ENCODE results near the gene EXOG. TPM values are rescaled to one million over a fixed set of nuclear protein-coding genes. Genes with fewer than 3 reads are reported as not detected.

Gene EXOG
- total RNA-seq, 4 donors from 2014 or later: 6.0 to 15.3 (median 10.8) TPM

DNA sequence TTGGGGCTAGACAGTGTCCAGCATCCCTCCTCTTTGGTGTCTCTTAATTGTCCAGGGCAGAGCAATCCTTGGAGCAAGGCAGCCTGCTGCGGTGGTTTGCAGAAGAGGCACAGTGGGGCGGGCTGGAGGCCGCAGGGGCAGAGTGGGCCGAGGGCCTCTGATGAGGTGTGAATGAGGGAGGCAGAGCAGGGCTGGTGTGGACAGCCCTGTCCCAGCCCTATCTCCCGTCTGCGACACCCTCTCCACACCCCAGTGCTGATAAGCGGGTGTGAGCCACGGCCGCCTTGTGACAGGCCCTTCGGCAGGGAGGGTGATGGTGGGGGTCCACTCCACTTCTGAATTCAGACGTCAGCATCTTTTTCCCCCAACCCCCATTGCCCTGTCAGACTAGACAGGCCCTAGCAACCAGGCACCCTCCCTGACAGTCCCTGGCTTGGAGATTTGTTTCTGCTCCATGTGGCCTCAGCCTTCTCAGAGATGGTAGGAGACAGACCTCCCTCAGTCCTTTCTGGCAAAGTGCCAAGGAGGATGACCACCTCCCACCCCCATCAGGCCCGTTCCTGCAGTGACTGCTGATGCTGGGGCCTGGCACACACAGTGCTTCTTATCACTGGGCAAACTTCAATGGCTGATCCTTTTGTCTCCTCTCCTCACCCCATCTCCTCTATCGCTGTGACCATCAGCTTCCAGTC lies 37.3 kb downstream of the EXOG start:
- Histone ChIP-seq H3K9me3 (no peaks in the 10 kb centered on the region), H3K36me3 (no peaks in the 10 kb centered on the region), H3K27ac (no peak overlapping the region), H3K27me3 (no peaks in the 10 kb centered on the region), H3K4me1 (no peaks in the 10 kb centered on the region), H3K4me3 (no peak overlapping the region)
- intact Hi-C loops (cut with DNase I; ENCODE audit: low total_unique reads) (loop anchor here (5.0 kb wide), 1 partner anchor 114 kb away; the partner anchor contains the start of gene SCN5A), in situ Hi-C loops (cut with MboI; ENCODE audit: low pct_ligation_motif_present in 1 of 4, low pct_unique_long_range_greater_than_20kb in 1 of 4, low sequenced_read_pairs in 3 of 4) (loop anchor here in 1 of 4 donors (25.0 kb wide), 1 partner anchor 479 kb away; no protein-coding TSS in a partner anchor)
- WGBS, 2 donors (ENCODE audit: low coverage in 1 of 2): 89 to 95% methylated on average over 3 to 13 of the region's 13 CpGs
- DNase-seq: no peak
- no peak for TF ChIP-seq POLR2AphosphoS5 (IDR thresholded peaks at IDR 0.05)
- TF ChIP-seq EP300 (IDR thresholded peaks at IDR 0.05; ENCODE audit: low read depth): no peak
- TF ChIP-seq POLR2A (IDR thresholded peaks at IDR 0.05): no peak
- TF ChIP-seq CTCF (IDR thresholded peaks at IDR 0.05): no peak

GRCh38 chr3:38534180-38534579 lies 38.0 kb downstream of the EXOG start:
- 91 to 100% methylated on average over 1 to 2 of the region's 2 CpGs for whole genome bisulfite sequencing, 2 donors (ENCODE audit: low coverage in 1 of 2)
- H3K9me3 ChIP-seq: no peaks in the 10 kb centered on the region
- no peaks in the 10 kb centered on the region for H3K36me3 ChIP-seq
- H3K27me3 ChIP-seq: no peaks in the 10 kb centered on the region
- no peak overlapping the region for H3K27ac ChIP-seq
- intact Hi-C loops (cut with DNase I; ENCODE audit: low total_unique reads) (loop anchor here (5.0 kb wide), 1 partner anchor 113 kb away; the partner anchor contains the start of gene SCN5A), in situ Hi-C loops (cut with MboI; ENCODE audit: low pct_ligation_motif_present in 1 of 4, low pct_unique_long_range_greater_than_20kb in 1 of 4, low sequenced_read_pairs in 3 of 4) (loop anchor here in 1 of 4 donors (25.0 kb wide), 1 partner anchor 478 kb away; no protein-coding TSS in a partner anchor)
- no peak for DNase-seq
- TF ChIP-seq EP300 (IDR thresholded peaks at IDR 0.05; ENCODE audit: low read depth) (no peak), CTCF (IDR thresholded peaks at IDR 0.05) (no peak), POLR2A (IDR thresholded peaks at IDR 0.05) (no peak), POLR2AphosphoS5 (IDR thresholded peaks at IDR 0.05) (no peak)
- H3K4me1 ChIP-seq: no peaks in the 10 kb centered on the region
- H3K4me3 ChIP-seq: no peak overlapping the region

GRCh38 chr3:38534604-38535003 lies 38.5 kb downstream of the EXOG start:
- WGBS, 2 donors (ENCODE audit: low coverage in 1 of 2): 95 to 96% methylated on average over 7 of the region's 7 CpGs
- in situ Hi-C loops (cut with MboI; ENCODE audit: low pct_ligation_motif_present in 1 of 4, low pct_unique_long_range_greater_than_20kb in 1 of 4, low sequenced_read_pairs in 3 of 4): loop anchor here in 1 of 4 donors (25.0 kb wide), 1 partner anchor 478 kb away; no protein-coding TSS in a partner anchor

More at GRCh38 chr3:38534604-38535003, 38.5 kb downstream of the EXOG start:
- H3K36me3 ChIP-seq: no peaks in the 10 kb centered on the region
- H3K4me1 ChIP-seq: no peaks in the 10 kb centered on the region
- H3K27ac ChIP-seq: no peak overlapping the region
- no peaks in the 10 kb centered on the region for H3K27me3 ChIP-seq
- H3K4me3 ChIP-seq: no peak overlapping the region
- no peak for DNase-seq
- TF ChIP-seq EP300 (IDR thresholded peaks at IDR 0.05; ENCODE audit: low read depth) (no peak), POLR2AphosphoS5 (IDR thresholded peaks at IDR 0.05) (no peak), CTCF (IDR thresholded peaks at IDR 0.05) (no peak), POLR2A (IDR thresholded peaks at IDR 0.05) (no peak)
- H3K9me3 ChIP-seq: no peaks in the 10 kb centered on the region
- intact Hi-C loops (cut with DNase I; ENCODE audit: low total_unique reads): loop anchor here (5.0 kb wide), 1 partner anchor 113 kb away; the partner anchor contains the start of gene SCN5A
